IPS-NIHi11 (cell line): ENCODE measurements around the gene KISS1R.
"Not testable (repeated sequence)": the region's sequence is repeated elsewhere in the genome, so short reads cannot be mapped to it uniquely, and the experiment has no call there.

Experiments
- DNase-seq: peaks from one replicate; pipeline ENCODE4 v3.0.0; 2012; ENCODE audit warnings: mixed read lengths, low spot score

The KISS1R gene

GRCh38 chr19:881385-882071 is 35.6 kb upstream of the KISS1R start:
- no peak for DNase-seq

DNA sequence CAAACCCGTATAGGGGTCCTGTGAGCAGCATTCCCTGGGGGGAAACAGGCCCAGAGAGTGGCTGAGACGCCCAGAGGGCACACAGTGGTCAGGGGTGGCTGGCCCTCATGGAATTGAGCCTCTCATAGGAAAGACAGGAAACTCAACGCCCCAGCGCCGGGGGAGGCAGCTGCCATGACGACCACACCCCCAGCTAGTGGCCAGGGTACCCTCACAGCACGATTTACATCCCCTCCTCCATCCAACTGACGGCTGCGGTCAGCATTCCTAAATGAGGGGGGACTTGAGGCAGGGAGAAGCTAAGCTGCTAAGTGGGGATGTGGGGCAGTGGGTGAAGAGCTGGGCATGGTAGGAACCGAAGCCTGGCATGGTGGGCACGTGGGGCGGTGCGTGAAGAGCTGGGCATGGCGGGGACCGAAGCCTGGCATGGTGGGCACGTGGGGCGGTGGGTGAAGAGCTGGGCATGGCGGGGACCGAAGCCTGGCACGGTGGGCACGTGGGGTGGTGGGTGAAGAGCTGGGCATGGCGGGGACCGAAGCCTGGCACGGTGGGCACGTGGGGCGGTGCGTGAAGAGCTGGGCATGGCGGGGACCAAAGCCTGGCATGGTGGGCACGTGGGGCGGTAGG is 34.1 kb upstream of the KISS1R start:
- DNase-seq = no peak

- DNase-seq = peak; percentile 54
Observed at GRCh38 chr19:883661-884211, 33.4 kb upstream of the KISS1R start.

- no peak for DNase-seq
Observed at GRCh38 chr19:884420-885211, 32.5 kb upstream of the KISS1R start.

DNA sequence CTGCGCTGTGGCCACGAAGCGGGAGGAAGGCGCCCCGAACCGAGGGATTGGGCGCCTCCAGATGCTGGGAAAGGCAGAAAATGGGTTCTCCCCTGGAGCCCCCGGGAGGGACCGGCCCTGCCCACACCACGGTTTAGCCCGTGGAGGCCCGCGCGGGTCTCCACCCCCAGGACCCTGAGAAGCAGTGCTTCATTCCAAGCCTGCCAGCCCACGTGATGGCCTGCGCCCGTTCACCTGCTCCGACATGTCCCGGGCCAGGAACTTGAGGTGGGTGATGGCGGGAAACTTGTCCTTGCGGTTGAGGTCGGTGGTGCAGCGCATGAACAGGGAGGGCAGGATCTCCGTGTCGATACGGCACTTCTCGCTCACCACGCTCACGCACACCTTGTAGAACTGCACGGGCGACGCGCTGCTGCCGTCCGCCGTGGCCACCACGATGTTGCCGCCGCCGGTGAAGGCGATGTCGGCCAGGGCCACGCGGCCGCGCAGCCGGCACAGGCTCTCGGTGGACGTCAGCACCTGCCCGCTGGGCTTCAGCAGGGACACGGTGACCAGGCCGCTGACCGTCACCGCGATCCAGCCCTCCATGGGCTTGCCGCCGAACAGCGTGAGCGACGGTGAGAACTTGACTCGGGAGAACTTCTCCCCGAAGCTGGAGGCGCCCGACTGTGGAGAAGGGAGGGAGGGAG is 31.5 kb upstream of the KISS1R start:
- no peak for DNase-seq

DNA sequence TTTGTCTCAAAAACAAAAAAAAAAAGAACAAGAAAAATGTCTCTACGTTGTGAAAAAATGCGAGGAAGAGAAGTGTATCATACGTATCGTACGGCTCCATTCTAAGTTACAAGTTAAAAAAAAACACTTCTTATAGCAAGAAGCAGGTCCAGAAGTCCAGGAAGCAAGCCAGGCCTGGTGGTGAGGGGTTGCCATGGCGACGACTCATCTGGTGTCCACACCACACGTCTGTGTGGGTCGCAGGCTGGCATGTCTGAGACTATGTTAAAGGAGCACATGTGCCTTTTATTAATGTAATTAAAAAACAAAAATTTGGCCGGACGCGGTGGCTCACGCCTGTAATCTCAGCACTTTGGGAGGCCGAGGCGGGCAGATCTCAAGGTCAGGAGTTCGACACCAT is 30.1 kb upstream of the KISS1R start:
- no peak for DNase-seq

DNA sequence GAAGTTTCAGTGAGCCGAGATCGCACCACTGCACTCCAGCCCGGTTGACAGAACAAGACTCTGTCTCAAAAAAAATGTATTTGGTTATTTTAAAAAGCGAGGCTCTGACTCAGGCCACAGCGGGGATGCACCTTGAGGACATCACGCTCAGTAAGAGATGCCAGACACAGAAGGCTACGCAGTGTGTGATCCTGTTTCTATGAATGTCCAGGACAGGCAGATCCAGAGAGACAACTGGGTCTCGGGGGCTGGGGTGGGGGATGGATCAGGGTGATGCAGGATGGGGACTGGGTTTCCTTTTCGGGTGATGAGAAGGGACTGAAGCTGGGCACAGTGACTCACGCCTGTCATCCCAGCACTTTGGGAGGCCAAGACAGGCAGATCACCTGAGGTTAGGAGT is 29.5 kb upstream of the KISS1R start:
- DNase-seq = no peak

- DNase-seq = no peak
Observed at GRCh38 chr19:888581-889385, 28.4 kb upstream of the KISS1R start.

DNA sequence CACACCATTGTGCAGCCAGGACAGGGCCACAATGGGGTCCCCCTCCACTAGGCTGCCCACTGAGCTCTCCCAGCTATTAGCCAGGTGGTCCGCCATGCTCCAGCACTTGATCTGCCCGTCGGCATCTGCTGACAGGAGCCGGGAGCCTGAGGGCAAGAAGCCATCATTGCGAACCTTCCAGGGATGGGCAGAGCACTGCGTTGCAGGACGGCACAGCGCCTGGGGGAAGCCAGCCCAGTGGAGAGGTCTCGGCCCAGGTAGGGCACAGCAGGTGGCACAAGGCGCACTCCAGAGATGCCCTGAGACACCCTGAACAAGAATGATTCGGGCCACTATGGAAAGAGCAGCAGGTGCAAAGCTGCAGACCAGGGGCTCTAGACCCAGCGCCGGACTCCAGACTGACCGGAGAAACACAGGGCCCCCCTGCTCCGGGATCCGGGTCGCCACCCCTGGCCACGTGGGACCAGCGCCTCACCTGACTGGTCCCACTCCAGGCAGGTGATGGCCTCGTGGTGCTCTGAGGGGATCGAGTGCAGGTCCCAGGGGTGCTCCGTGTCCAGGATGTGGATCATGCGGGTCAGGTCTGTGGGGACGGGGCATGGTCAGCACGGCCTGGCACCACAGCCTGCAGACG is 27.4 kb upstream of the KISS1R start:
- no peak for DNase-seq

- DNase-seq = no peak
Observed at GRCh38 chr19:890831-891230, 26.3 kb upstream of the KISS1R start.

DNA sequence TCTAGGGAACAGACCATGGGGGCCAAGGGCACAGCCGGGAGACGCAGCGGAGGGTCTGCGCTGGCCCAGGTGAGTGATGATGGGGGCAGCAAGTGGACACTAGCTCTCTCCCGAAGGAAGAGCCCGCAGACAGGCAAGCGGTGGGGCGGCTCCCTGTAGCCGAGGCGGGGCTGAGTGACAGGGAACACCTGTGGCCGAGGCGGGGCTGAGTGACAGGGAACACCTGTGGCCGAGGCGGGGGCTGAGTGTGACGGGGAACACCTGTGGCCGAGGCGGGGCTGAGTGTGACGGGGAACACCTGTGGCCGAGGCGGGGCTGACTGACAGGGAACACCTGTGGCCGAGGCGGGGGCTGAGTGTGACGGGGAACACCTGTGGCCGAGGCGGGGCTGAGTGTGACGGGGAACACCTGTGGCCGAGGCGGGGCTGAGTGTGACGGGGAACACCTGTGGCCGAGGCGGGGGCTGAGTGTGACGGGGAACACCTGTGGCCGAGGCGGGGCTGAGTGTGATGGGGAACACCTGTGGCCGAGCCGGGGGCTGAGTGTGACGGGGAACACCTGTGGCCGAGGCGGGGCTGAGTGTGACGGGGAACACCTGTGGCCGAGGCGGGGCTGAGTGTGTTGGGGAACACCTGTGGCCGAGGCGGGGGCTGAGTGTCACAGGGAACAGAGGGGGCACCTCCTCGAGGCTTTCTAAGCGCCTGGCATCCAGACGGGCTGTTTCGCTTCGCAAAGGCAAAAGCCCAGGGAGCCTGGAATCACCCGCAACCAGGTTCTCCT is 25.5 kb upstream of the KISS1R start:
- DNase-seq = not testable (repeated sequence)

GRCh38 chr19:892243-892893 is 24.8 kb upstream of the KISS1R start:
- DNase-seq = no peak

GRCh38 chr19:892894-893689 is 24.0 kb upstream of the KISS1R start, which contains the start of the genes MED16 and RNU6-9:
MED16 (minus strand) TSS chr19:893187; CDS start chr19:891131, 2,056 bp downstream.
RNU6-9 (plus strand) TSS chr19:893484.
- DNase-seq = peak; percentile 98

DNA sequence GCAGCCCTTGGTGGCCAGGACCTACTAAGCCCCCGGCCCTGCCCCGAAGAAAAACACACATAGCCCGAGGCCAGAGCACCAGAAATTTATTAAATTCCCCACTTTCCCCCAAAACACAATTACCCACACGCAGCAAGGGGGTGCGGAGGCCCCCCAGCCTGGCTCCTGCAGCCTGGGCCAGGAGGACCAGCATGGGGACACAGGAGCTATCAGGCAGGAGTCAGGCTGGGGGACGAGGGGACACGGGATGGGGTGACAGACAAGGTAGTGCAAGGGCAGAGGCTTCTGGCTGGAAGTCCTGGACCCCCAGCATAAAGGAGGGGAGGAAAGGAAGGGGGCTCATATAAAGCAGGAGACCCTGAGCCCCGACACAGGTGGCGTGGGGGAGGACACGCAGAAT is 20.7 kb upstream of the KISS1R start:
- DNase-seq = no peak

DNA sequence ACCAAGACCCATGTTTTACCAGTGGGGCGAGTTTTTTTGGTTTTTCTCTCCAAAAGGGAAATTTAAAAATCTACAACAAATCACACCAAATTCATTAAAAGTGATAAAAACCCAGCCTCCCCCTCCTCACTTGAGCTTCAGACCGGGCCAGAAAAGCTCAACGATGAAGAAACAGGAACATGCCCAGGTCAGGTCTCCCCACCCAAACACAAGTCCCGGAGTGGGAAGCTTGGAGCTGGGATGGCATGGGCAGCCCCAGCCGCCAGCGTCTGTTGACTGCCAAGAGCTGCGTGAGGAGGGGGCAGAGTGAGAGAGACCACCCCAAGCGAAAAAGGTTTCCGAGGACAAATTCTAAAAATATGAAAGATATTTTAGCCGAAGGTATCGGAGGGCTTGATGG is 20.1 kb upstream of the KISS1R start:
- no peak for DNase-seq

- no peak for DNase-seq
Observed at GRCh38 chr19:897442-898039, 19.6 kb upstream of the KISS1R start.

- DNase-seq = peak; percentile 60
Observed at GRCh38 chr19:898663-899062, 18.5 kb upstream of the KISS1R start.
